Tibial nerve (tissue), 4 donors: ENCODE results near the gene SLC1A3. TPM values are rescaled to one million over a fixed set of nuclear protein-coding genes. Genes with fewer than 3 reads are reported as not detected.

Experiments used
- DNase-seq, 2 donors: peaks; one replicate each; pipeline ENCODE4 v3.0.0-alpha.2; 2019; ENCODE audit warnings: low spot score in 2 of 2
- H3K27ac ChIP-seq, 4 donors: fragments of 200-600 bp; sonication (generic) in 3 of 4; one replicate each; pipeline ENCODE4 v1.5.1; 2017 to 2019; ENCODE audit warnings: mild to moderate bottlenecking in 1 of 4
- H3K27me3 ChIP-seq, 2 donors: fragments of 200-600 bp; sonication (generic) in 1 of 2; one replicate each; pipeline versions ENCODE4 v1.5.1 to v1.6.0; 2017 to 2019
- H3K36me3 ChIP-seq, 3 donors: fragments of 200-600 bp; sonication (generic); one replicate each; pipeline ENCODE4 v1.5.1; 2018 to 2019
- H3K4me1 ChIP-seq, 4 donors: fragments of 200-600 bp; sonication (generic) in 3 of 4; one replicate each; pipeline ENCODE4 v1.5.1; 2017 to 2019
- H3K4me3 ChIP-seq, 4 donors: fragments of 200-600 bp; sonication (generic) in 3 of 4; one replicate each; pipeline ENCODE4 v1.5.1; 2017 to 2019; ENCODE audit warnings: mild to moderate bottlenecking in 1 of 4, moderate library complexity in 1 of 4
- H3K9me3 ChIP-seq, 4 donors: fragments of 200-600 bp; sonication (generic) in 3 of 4; one replicate each; pipeline ENCODE4 v1.5.1; 2017 to 2019
- CTCF ChIP-seq, 5 experiments: fragments of 200-600 bp in 3 of 5; fragments of 450-650 bp in 2 of 5; sonication (generic) in 3 of 5; IDR thresholded peaks; one replicate each; pipeline ENCODE4 v1.5.1; 2016 to 2019; ENCODE audit warnings: antibody characterized with exemption in 5 of 5, mild to moderate bottlenecking in 3 of 5, moderate library complexity in 2 of 5
- EP300 ChIP-seq, 2 donors: sonication (generic); formaldehyde crosslinking; IDR thresholded peaks; one replicate each; pipeline ENCODE4 v1.6.1; 2017; ENCODE audit warnings: antibody characterized with exemption in 2 of 2, mild to moderate bottlenecking in 1 of 2
- POLR2A ChIP-seq, 2 donors: fragments of 450-650 bp; IDR thresholded peaks; one replicate each; pipeline ENCODE4 v1.6.1; 2017; ENCODE audit warnings: antibody characterized with exemption in 2 of 2, mild to moderate bottlenecking in 2 of 2, moderate library complexity in 2 of 2
- WGBS, 2 donors: methylation state at CpG; one replicate each; pipeline ENCODE4 v1.1.5; 2018; 5-methylcytosine and 5-hydroxymethylcytosine counted together
- total RNA-seq, 4 donors: library from RNA; depleted of rRNA; stranded (reverse); fragments of >200 nt; gene quantifications; one replicate each; pipeline ENCODE4 v1.1.0, GENCODE V29; 2016

Gene SLC1A3
- total RNA-seq, 4 donors from 2014 or later, result 22.0 to 123 (median 75.0) TPM

DNA sequence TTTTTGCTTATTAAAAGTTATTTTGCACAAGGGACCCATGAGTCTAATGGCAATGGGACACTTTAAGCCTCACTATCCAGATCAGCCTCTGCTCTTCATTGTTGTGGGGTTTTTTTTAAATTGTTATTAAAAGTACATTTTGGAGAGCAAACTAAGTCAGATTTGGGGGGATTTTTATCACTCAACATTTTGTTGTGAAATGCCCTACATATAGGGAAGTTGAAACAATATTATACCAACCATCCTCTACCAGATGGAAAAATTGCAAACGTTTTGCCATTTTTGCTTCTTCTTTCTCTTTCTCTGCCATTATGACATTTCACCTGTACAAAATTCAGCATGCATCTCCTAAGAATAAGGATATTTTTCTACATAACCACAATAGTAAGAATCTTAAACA is 75.3 kb downstream of the SLC1A3 start:
- no peak for TF ChIP-seq POLR2A (IDR thresholded peaks at IDR 0.05)
- no peak for DNase-seq
- no peaks in the 10 kb centered on the region for H3K36me3 ChIP-seq
- no peaks in the 10 kb centered on the region for H3K9me3 ChIP-seq
- H3K27me3 ChIP-seq, result no peaks in the 10 kb centered on the region
- peak overlapping the region in 2 of 4 donors; percentile 39 to 49 for H3K27ac ChIP-seq
- WGBS, 2 donors, result 69 to 72% methylated on average over 1 of the region's 1 CpG
- H3K4me3 ChIP-seq, result no peak overlapping the region
- no peaks in the 10 kb centered on the region for H3K4me1 ChIP-seq

GRCh38 chr5:36682499-36682898 is 76.1 kb downstream of the SLC1A3 start:
- 84 to 93% methylated on average over 2 of the region's 2 CpGs for WGBS, 2 donors

GRCh38 chr5:36683821-36684434 is 77.5 kb downstream of the SLC1A3 start:
- no peak overlapping the region for H3K4me3 ChIP-seq
- H3K4me1 ChIP-seq, result no peaks in the 10 kb centered on the region
- 57 to 63% methylated on average over 8 to 9 of the region's 9 CpGs for WGBS, 2 donors
- no peak for DNase-seq
- TF ChIP-seq POLR2A (IDR thresholded peaks at IDR 0.05) (no peak), CTCF (IDR thresholded peaks at IDR 0.05) (no peak), EP300 (IDR thresholded peaks at IDR 0.05) (no peak)
- no peaks in the 10 kb centered on the region for H3K36me3 ChIP-seq
- no peaks in the 10 kb centered on the region for H3K9me3 ChIP-seq
- H3K27me3 ChIP-seq, result no peaks in the 10 kb centered on the region
- H3K27ac ChIP-seq, result peak overlapping the region in 2 of 4 donors; percentile 23 to 33

More at GRCh38 chr5:36682499-36682898, 76.1 kb downstream of the SLC1A3 start:
- no peak overlapping the region for H3K4me3 ChIP-seq
- no peaks in the 10 kb centered on the region for H3K27me3 ChIP-seq
- no peaks in the 10 kb centered on the region for H3K4me1 ChIP-seq
- no peaks in the 10 kb centered on the region for H3K36me3 ChIP-seq
- DNase-seq, result no peak
- peak overlapping the region in 1 of 4 donors; percentile 49 for H3K27ac ChIP-seq
- H3K9me3 ChIP-seq, result no peaks in the 10 kb centered on the region
- TF ChIP-seq CTCF (IDR thresholded peaks at IDR 0.05), result no peak
- TF ChIP-seq POLR2A (IDR thresholded peaks at IDR 0.05), result no peak
- TF ChIP-seq EP300 (IDR thresholded peaks at IDR 0.05), result no peak

- TF ChIP-seq POLR2A (IDR thresholded peaks at IDR 0.05) (no peak), EP300 (IDR thresholded peaks at IDR 0.05) (peak in 1 of 2 donors; percentile 64)
- WGBS, 2 donors, result 84 to 88% methylated on average over 13 of the region's 13 CpGs
- peak overlapping the region in 1 of 4 donors; percentile 11 for H3K27ac ChIP-seq
- no peak overlapping the region for H3K4me3 ChIP-seq
- no peaks in the 10 kb centered on the region for H3K27me3 ChIP-seq
- H3K4me1 ChIP-seq, result peaks cover 0 to 7% (median 3%) of the 10 kb centered on the region in 4 donors
- no peak for DNase-seq
- no peaks in the 10 kb centered on the region for H3K36me3 ChIP-seq
- H3K9me3 ChIP-seq, result no peaks in the 10 kb centered on the region
Measured at GRCh38 chr5:36685631-36686288, 79.4 kb downstream of the SLC1A3 start.

DNA sequence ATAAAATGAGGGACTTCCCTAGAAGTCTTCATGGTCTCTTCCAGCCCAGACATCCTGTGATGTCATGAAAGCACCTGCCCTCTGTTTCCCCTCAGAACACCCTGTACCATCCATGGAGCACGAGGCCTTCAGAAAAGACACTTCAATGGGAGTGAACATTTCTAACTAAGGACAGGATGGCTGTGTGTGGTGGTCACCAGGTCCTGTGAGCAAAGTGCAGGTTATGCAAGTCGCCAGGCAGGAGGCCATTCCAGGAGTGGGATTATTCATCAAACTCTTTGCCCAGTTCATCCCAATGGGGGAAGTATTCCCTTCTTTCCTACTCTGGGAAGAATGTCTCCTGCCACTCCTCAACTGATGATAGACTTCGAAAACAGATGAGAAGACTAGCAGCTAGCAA is 80.5 kb downstream of the SLC1A3 start:
- Histone ChIP-seq H3K4me3 (no peak overlapping the region), H3K36me3 (no peaks in the 10 kb centered on the region), H3K4me1 (peaks cover 0 to 13% (median 5%) of the 10 kb centered on the region in 4 donors), H3K9me3 (no peaks in the 10 kb centered on the region), H3K27me3 (no peaks in the 10 kb centered on the region), H3K27ac (no peak overlapping the region)
- DNase-seq, result no peak
- TF ChIP-seq CTCF (IDR thresholded peaks at IDR 0.05), result no peak
- TF ChIP-seq EP300 (IDR thresholded peaks at IDR 0.05), result no peak
- no peak for TF ChIP-seq POLR2A (IDR thresholded peaks at IDR 0.05)
- WGBS, 2 donors, result 91 to 100% methylated on average over 3 of the region's 3 CpGs

GRCh38 chr5:36688722-36689121 is 82.3 kb downstream of the SLC1A3 start:
- TF ChIP-seq CTCF (IDR thresholded peaks at IDR 0.05) (peak in 1 of 5 experiments; percentile 15), POLR2A (IDR thresholded peaks at IDR 0.05) (no peak)
- no peak for DNase-seq
- no peak overlapping the region for H3K4me3 ChIP-seq
- H3K27me3 ChIP-seq, result no peaks in the 10 kb centered on the region
- H3K4me1 ChIP-seq, result peaks cover 0 to 26% (median 11%) of the 10 kb centered on the region in 4 donors
- H3K27ac ChIP-seq, result no peak overlapping the region
- WGBS, 2 donors, result 95% methylated on average over 6 of the region's 6 CpGs
- no peaks in the 10 kb centered on the region for H3K9me3 ChIP-seq
- no peaks in the 10 kb centered on the region for H3K36me3 ChIP-seq
